ENCODE results near the gene FBXO36.

FBXO36 gene

DNA sequence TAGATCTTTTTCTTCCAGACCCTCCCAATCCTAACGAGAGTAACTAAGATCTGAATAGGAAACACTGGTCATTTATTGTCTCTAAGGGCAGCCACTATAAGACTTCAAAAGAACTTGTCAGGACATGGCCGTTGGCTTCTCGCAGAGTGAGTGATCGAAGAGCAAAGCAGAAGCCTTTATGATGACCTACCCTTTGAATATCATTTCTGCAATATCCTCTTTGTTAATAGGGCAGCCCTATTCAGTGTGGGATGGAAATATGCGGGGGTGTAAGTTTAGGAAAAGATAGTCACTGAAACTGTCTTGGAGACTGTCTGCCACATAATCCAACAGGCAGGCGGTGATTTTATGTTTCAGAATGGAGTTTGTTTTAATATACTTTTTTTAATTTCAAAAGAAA lies 70.9 kb downstream of the FBXO36 start:
- Histone ChIP-seq H3K9me3 (replicated peaks; ENCODE audit: insufficient read depth, low read length) (no peaks in the 10 kb centered on the region), H4K20me1 (ENCODE audit: insufficient read depth, low read length) (no peaks in the 10 kb centered on the region), H3K4me3 (ENCODE audit: low read length) (no peak overlapping the region), H3K9ac (ENCODE audit: low read length) (no peak overlapping the region), H3F3A (ENCODE audit: insufficient read depth, low read length) (no peaks in the 10 kb centered on the region), H3K4me2 (ENCODE audit: low read depth, low read length) (no peak overlapping the region), H3K27me3 (replicated peaks; ENCODE audit: insufficient read depth, low read length) (no peaks in the 10 kb centered on the region), H3K36me3 (replicated peaks; ENCODE audit: insufficient read depth, low read length) (no peaks in the 10 kb centered on the region), H3K27ac (ENCODE audit: low read length) (no peak overlapping the region), H2AFZ (ENCODE audit: low read length) (no peak overlapping the region), H3K9me2 (replicated peaks; ENCODE audit: insufficient read depth, low read length) (no peaks in the 10 kb centered on the region), H3K4me1 (ENCODE audit: low read length) (no peaks in the 10 kb centered on the region), H3K79me2 (ENCODE audit: low read length) (no peaks in the 10 kb centered on the region)
- TF ChIP-seq, protein P1, sequence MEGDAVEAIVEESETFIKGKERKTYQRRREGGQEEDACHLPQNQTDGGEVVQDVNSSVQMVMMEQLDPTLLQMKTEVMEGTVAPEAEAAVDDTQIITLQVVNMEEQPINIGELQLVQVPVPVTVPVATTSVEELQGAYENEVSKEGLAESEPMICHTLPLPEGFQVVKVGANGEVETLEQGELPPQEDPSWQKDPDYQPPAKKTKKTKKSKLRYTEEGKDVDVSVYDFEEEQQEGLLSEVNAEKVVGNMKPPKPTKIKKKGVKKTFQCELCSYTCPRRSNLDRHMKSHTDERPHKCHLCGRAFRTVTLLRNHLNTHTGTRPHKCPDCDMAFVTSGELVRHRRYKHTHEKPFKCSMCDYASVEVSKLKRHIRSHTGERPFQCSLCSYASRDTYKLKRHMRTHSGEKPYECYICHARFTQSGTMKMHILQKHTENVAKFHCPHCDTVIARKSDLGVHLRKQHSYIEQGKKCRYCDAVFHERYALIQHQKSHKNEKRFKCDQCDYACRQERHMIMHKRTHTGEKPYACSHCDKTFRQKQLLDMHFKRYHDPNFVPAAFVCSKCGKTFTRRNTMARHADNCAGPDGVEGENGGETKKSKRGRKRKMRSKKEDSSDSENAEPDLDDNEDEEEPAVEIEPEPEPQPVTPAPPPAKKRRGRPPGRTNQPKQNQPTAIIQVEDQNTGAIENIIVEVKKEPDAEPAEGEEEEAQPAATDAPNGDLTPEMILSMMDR (IDR thresholded peaks at IDR 0.05; ENCODE audit: low read length): no peak
- no peak for TF ChIP-seq EZH2 (optimal IDR thresholded peaks at IDR 0.05; ENCODE audit: low read depth, low read length)
- TF ChIP-seq EZH2phosphoT487 (IDR thresholded peaks at IDR 0.05; ENCODE audit: low read length): no peak
- DNase-seq: no peak

DNA sequence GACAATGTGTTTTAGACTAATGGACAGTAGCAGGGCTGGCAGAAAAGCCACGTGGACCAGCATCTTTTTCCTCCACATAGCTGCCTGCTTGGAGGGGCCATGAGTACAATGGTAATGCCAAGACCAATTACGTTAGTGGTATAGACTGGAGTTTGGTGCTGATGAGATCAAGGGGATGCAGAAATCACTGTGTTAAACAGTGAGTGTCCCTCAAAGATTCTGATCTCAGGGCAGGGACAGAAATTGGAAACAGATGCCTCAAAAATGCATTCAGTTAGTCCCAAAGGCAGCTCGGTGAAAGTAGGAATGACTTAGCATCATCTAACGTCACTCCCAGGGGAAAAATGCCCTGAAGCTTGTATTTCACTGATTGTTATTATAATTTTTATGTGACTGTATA lies 74.0 kb downstream of the FBXO36 start:
- no peak overlapping the region for H3K4me2 ChIP-seq (ENCODE audit: low read depth, low read length)
- no peaks in the 10 kb centered on the region for H3F3A ChIP-seq (ENCODE audit: insufficient read depth, low read length)
- DNase-seq: no peak
- no peaks in the 10 kb centered on the region for H3K79me2 ChIP-seq (ENCODE audit: low read length)
- H3K9me3 ChIP-seq (replicated peaks; ENCODE audit: insufficient read depth, low read length): no peaks in the 10 kb centered on the region
- H3K36me3 ChIP-seq (replicated peaks; ENCODE audit: insufficient read depth, low read length): no peaks in the 10 kb centered on the region
- no peaks in the 10 kb centered on the region for H3K27me3 ChIP-seq (replicated peaks; ENCODE audit: insufficient read depth, low read length)
- no peaks in the 10 kb centered on the region for H3K4me1 ChIP-seq (ENCODE audit: low read length)
- H3K27ac ChIP-seq (ENCODE audit: low read length): no peak overlapping the region
- H2AFZ ChIP-seq (ENCODE audit: low read length): no peak overlapping the region
- H3K9ac ChIP-seq (ENCODE audit: low read length): no peak overlapping the region
- TF ChIP-seq EZH2 (optimal IDR thresholded peaks at IDR 0.05; ENCODE audit: low read depth, low read length) (no peak), EZH2phosphoT487 (IDR thresholded peaks at IDR 0.05; ENCODE audit: low read length) (no peak)
- TF ChIP-seq, protein P1 (IDR thresholded peaks at IDR 0.05; ENCODE audit: low read length): no peak
- no peaks in the 10 kb centered on the region for H3K9me2 ChIP-seq (replicated peaks; ENCODE audit: insufficient read depth, low read length)
- H3K4me3 ChIP-seq (ENCODE audit: low read length): no peak overlapping the region
- no peaks in the 10 kb centered on the region for H4K20me1 ChIP-seq (ENCODE audit: insufficient read depth, low read length)

DNA sequence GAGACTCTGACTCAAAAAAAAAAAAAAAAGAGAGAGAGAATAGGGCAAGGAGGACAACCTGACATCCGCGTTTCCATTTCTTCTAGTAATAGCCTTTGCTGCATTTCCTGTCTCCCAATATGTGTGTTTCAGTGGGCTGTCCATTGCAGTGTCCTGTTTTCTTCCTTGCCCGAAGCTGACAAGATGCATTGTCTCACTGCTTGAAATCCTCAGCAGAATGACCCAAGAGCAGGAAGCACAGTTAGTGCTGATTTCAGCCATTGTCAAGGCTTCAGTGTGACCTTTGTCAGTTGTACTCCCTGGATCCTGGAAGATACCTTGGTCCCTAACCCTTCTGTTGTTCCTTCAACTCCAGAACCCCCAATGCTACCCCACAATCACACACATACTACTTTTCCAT lies 75.3 kb downstream of the FBXO36 start:
- H3K9ac ChIP-seq (ENCODE audit: low read length): no peak overlapping the region
- H3K27me3 ChIP-seq (replicated peaks; ENCODE audit: insufficient read depth, low read length): no peaks in the 10 kb centered on the region
- H3F3A ChIP-seq (ENCODE audit: insufficient read depth, low read length): no peaks in the 10 kb centered on the region
- no peaks in the 10 kb centered on the region for H3K4me1 ChIP-seq (ENCODE audit: low read length)
- no peak overlapping the region for H3K27ac ChIP-seq (ENCODE audit: low read length)
- no peaks in the 10 kb centered on the region for H3K79me2 ChIP-seq (ENCODE audit: low read length)
- no peaks in the 10 kb centered on the region for H3K9me2 ChIP-seq (replicated peaks; ENCODE audit: insufficient read depth, low read length)
- no peaks in the 10 kb centered on the region for H4K20me1 ChIP-seq (ENCODE audit: insufficient read depth, low read length)
- no peak overlapping the region for H2AFZ ChIP-seq (ENCODE audit: low read length)
- H3K4me3 ChIP-seq (ENCODE audit: low read length): no peak overlapping the region
- H3K9me3 ChIP-seq (replicated peaks; ENCODE audit: insufficient read depth, low read length): no peaks in the 10 kb centered on the region
- no peak for DNase-seq
- H3K4me2 ChIP-seq (ENCODE audit: low read depth, low read length): no peak overlapping the region
- no peaks in the 10 kb centered on the region for H3K36me3 ChIP-seq (replicated peaks; ENCODE audit: insufficient read depth, low read length)
- TF ChIP-seq EZH2phosphoT487 (IDR thresholded peaks at IDR 0.05; ENCODE audit: low read length) (no peak), EZH2 (optimal IDR thresholded peaks at IDR 0.05; ENCODE audit: low read depth, low read length) (no peak)
- TF ChIP-seq, protein P1 (IDR thresholded peaks at IDR 0.05; ENCODE audit: low read length): no peak

Measured in MM.1S (cell line).